Lower lobe of right lung (tissue), 2 donors: ENCODE measurements around the gene TMEM101. TPM values are rescaled to one million over a fixed set of nuclear protein-coding genes. Genes with fewer than 3 reads are reported as not detected.

Experiments used
- ATAC-seq, 2 donors: fragments of 200-7000 bp; cut with Tn5 transposase; one replicate each; pipeline ENCODE4 v1.9.1; 2020 to 2022; ENCODE audit warnings: mild to moderate bottlenecking in 2 of 2, moderate library complexity in 2 of 2
- DNase-seq: peaks from one replicate; pipeline ENCODE4 v3.0.0-alpha.2; 2020
- H3K27ac ChIP-seq: fragments of 200-600 bp; one replicate; pipeline ENCODE4 v1.8.0; 2022
- H3K27me3 ChIP-seq: fragments of 200-600 bp; one replicate; pipeline ENCODE4 v1.8.0; 2022; ENCODE audit warnings: low read depth
- H3K36me3 ChIP-seq: fragments of 200-600 bp; one replicate; pipeline ENCODE4 v1.8.0; 2022; ENCODE audit warnings: mild to moderate bottlenecking
- H3K4me1 ChIP-seq: fragments of 200-600 bp; one replicate; pipeline ENCODE4 v1.8.0; 2022
- H3K4me3 ChIP-seq: fragments of 200-600 bp; one replicate; pipeline ENCODE4 v1.8.0; 2022; ENCODE audit warnings: mild to moderate bottlenecking
- H3K9me3 ChIP-seq: fragments of 200-600 bp; one replicate; pipeline ENCODE4 v1.8.0; 2022
- intact Hi-C: fragments of 100-400 bp; cut with DNase I; formaldehyde crosslinking; loops from one replicate; pipeline ENCODE4 v1.11.0; 2022
- total RNA-seq: library from RNA; stranded (reverse); fragmentation: NEBNext Ultra II Directional; extraction: Animal tissue kit (Norgen Biotek cat#: 25700); gene quantifications from one replicate; pipeline ENCODE4 v1.2.1, GENCODE V29; 2021
- TF ChIP-seq, protein P1 (sequence below): fragments of 200-600 bp; IDR thresholded peaks from one replicate; pipeline ENCODE4 v1.8.0; 2022; ENCODE audit warnings: antibody characterized with exemption, mild to moderate bottlenecking
- donor health status: DM: no; HTN: yes; CAD: no; lungs with severe emphysema.

The TMEM101 gene
- total RNA-seq, 1 donor from 2014 or later, result 28.4 TPM

DNA sequence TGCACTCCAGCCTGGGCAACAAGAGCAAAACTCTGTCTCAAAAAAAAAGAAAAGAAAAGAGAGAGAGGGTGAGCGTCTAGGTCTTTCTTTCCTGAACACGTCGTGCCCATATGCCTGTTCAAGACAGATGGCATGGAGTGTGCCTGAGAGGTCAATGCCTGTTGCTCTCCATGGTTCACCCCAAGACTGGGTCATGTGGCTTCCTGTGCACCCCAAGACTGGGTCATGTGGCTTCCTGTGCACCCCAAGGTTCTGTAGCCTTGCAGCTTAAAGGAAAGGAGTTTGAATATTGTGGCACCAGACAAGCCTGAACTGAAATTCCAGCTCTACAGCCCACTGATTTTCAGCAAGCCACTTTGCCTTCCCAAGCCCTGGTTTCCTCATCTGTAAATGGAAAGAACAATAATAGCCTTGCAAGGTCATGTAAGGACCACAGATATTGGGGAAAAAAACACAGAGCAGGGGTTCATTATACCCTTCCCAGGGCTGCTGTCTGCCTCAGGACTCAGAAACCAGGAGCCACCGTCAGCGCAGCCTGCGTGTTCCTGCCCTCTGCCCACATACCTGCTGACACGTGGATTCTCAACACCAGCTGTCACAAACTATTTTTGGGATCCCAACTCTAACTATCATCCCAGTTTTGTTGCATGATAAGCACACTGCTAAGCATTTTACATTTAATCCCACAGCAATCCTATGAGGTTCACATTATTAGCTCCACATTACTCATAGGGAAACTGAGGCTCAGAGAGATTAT, 28.4 kb downstream of the TMEM101 start:
- peaks cover 42% of the 10 kb centered on the region for H3K27me3 ChIP-seq
- no peak overlapping the region for H3K4me3 ChIP-seq
- no peak overlapping the region for H3K27ac ChIP-seq
- TF ChIP-seq, protein P1, sequence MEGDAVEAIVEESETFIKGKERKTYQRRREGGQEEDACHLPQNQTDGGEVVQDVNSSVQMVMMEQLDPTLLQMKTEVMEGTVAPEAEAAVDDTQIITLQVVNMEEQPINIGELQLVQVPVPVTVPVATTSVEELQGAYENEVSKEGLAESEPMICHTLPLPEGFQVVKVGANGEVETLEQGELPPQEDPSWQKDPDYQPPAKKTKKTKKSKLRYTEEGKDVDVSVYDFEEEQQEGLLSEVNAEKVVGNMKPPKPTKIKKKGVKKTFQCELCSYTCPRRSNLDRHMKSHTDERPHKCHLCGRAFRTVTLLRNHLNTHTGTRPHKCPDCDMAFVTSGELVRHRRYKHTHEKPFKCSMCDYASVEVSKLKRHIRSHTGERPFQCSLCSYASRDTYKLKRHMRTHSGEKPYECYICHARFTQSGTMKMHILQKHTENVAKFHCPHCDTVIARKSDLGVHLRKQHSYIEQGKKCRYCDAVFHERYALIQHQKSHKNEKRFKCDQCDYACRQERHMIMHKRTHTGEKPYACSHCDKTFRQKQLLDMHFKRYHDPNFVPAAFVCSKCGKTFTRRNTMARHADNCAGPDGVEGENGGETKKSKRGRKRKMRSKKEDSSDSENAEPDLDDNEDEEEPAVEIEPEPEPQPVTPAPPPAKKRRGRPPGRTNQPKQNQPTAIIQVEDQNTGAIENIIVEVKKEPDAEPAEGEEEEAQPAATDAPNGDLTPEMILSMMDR, result no peak
- DNase-seq (no peak), ATAC-seq (no peak)
- no peaks in the 10 kb centered on the region for H3K9me3 ChIP-seq
- H3K36me3 ChIP-seq, result no peaks in the 10 kb centered on the region
- intact Hi-C loops, result no loop called here
- H3K4me1 ChIP-seq, result peaks cover 14% of the 10 kb centered on the region

DNA sequence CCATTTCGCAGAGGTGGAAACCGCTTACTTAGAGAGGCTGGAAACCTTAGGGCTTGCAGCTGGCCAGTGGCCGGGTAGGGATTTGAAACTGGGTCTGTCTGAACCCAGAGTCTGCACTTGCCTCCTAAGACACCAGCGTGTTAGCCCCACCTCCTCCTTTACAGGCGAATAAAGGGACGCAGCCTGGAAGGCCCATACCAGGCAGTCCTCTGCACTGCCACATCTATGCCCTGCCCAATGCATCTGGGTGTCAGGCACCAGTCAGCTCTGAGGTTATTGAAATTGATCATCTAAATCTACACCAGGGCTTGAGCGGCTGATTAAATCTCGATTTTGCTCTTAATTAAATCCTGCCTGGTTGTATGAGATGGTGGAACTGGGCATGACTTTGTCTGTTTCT, 30.2 kb downstream of the TMEM101 start:
- no peaks in the 10 kb centered on the region for H3K36me3 ChIP-seq
- peaks cover 42% of the 10 kb centered on the region for H3K27me3 ChIP-seq
- ATAC-seq (peak in 1 of 2 donors; percentile 64), DNase-seq (no peak)
- H3K4me1 ChIP-seq, result peaks cover 14% of the 10 kb centered on the region
- H3K27ac ChIP-seq, result no peak overlapping the region
- TF ChIP-seq, protein P1, result no peak
- H3K4me3 ChIP-seq, result peak overlapping the region; percentile 54
- intact Hi-C loops, result no loop called here
- no peaks in the 10 kb centered on the region for H3K9me3 ChIP-seq

- H3K36me3 ChIP-seq, result no peaks in the 10 kb centered on the region
- TF ChIP-seq, protein P1, result peak; percentile 13
- peak overlapping the region; percentile 54 for H3K4me3 ChIP-seq
- peaks cover 42% of the 10 kb centered on the region for H3K27me3 ChIP-seq
- peak; percentile 67 for DNase-seq
- peaks cover 14% of the 10 kb centered on the region for H3K4me1 ChIP-seq
- H3K9me3 ChIP-seq, result no peaks in the 10 kb centered on the region
- peak overlapping the region; percentile 58 for H3K27ac ChIP-seq
- intact Hi-C loops, result no loop called here
- peak; percentile 88 to 96 for ATAC-seq
Observed at GRCh38 chr17:43983515-43984411, 31.0 kb downstream of the TMEM101 start.

GRCh38 chr17:43983196-43983514, 31.6 kb downstream of the TMEM101 start:
- Histone ChIP-seq H3K27ac (no peak overlapping the region), H3K27me3 (peaks cover 42% of the 10 kb centered on the region), H3K4me1 (peaks cover 14% of the 10 kb centered on the region), H3K4me3 (peak overlapping the region; percentile 54), H3K36me3 (no peaks in the 10 kb centered on the region), H3K9me3 (no peaks in the 10 kb centered on the region)
- intact Hi-C loops, result no loop called here
- TF ChIP-seq, protein P1, result no peak
- DNase-seq (no peak), ATAC-seq (no peak)

DNA sequence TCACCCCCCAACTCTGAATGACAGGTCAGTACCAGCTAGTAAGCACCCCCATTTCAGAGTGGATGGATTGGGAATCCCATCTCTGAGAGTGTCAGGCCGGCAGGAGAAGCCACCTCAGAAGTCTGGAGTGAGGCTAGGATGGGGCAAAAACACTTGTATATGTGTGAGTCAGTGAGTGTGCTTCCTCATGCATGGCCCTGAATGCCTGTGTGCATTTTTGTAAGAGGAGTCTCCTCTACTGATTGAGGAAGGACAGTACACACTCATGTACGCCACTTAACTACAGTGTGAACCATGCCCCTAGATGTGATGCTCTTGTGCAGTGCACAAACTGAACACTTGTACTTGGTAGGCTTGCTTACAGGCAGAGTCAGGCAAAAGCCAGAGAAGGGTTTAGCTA, 32.6 kb downstream of the TMEM101 start:
- H3K4me1 ChIP-seq, result peaks cover 14% of the 10 kb centered on the region
- no peak overlapping the region for H3K27ac ChIP-seq
- TF ChIP-seq, protein P1, result no peak
- H3K4me3 ChIP-seq, result no peak overlapping the region
- H3K27me3 ChIP-seq, result peaks cover 48% of the 10 kb centered on the region
- intact Hi-C loops, result no loop called here
- no peak for DNase-seq
- H3K9me3 ChIP-seq, result no peaks in the 10 kb centered on the region
- H3K36me3 ChIP-seq, result no peaks in the 10 kb centered on the region
- no peak for ATAC-seq
